Measurements from ENCODE around the gene ARHGAP36.
A peak's percentile ranks its signal among the peaks of the same experiment; 100 is the strongest.

Gene ARHGAP36

DNA sequence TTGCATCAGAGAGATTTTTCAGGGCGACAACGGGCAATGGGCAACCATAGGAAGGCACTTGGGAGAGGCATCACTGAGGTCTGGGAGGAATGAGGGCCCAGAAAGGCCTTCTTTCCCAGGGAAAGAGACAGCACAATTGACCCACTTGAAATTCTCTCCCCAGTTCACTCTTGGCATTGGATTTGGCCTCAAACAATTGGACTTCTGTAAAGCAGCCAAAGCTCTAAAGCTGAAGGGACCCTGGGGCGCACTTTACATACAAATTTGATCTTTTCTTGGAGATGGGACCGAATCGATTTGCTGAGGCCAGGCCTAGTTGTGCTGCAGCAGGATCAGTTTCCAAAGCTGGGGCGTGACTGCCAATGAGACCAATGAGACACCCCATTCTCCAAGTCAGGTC, 3.2 kb downstream of the ARHGAP36 start:
- Mint-ChIP-seq H3K9me3 (no peaks in the 10 kb centered on the region), H3K4me1 (no peaks in the 10 kb centered on the region), H3K27ac (no peak overlapping the region), H3K4me3 (no peak overlapping the region), H3K27me3 (peaks cover 37% of the 10 kb centered on the region)
- ATAC-seq, result no peak
- no peak for DNase-seq

DNA sequence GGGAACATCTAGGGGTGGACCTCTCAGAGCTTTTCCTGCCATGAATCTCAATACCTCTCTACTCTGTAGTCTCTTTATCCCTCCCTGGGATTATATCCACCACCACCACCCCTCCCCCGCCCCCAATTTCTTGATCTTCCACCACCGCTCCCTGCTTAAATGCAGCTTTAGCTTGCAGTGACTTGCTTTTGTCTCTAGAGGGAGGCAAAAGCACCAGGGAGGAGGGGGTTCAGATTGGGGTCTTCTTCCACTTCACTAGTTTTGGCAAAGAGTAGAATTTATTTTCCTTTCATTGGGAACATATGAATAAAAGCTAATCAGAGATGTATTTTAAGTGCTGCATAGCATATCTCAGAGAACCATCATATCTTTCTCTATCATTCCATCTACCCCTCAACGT, 5.5 kb downstream of the ARHGAP36 start:
- ATAC-seq (no peak), DNase-seq (no peak)
- Mint-ChIP-seq H3K27ac (no peak overlapping the region), H3K9me3 (no peaks in the 10 kb centered on the region), H3K4me3 (no peak overlapping the region), H3K27me3 (peaks cover 30% of the 10 kb centered on the region), H3K4me1 (no peaks in the 10 kb centered on the region)

DNA sequence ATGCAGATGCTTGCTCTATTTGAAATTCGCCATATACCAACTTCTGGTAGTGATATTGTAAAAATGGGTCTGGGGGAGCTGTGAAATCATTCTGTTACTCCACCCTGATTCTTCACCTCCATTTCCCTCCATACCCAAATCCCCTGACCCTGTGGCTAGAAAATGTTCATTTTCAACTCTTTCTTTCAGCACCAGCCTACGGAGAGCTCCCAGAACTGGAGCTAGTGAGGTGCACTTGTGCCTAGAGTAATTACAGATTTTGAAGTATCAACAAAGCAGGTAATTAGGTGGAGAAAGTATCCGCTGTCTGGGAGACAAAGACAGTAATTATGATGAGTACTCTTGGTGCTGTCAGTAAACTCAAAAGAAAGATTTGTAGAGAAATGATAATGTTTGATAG, 8.1 kb downstream of the ARHGAP36 start:
- Mint-ChIP-seq H3K27me3 (peaks cover 25% of the 10 kb centered on the region), H3K4me3 (no peak overlapping the region), H3K9me3 (no peaks in the 10 kb centered on the region), H3K4me1 (no peaks in the 10 kb centered on the region), H3K27ac (no peak overlapping the region)
- ATAC-seq (no peak), DNase-seq (no peak)

DNA sequence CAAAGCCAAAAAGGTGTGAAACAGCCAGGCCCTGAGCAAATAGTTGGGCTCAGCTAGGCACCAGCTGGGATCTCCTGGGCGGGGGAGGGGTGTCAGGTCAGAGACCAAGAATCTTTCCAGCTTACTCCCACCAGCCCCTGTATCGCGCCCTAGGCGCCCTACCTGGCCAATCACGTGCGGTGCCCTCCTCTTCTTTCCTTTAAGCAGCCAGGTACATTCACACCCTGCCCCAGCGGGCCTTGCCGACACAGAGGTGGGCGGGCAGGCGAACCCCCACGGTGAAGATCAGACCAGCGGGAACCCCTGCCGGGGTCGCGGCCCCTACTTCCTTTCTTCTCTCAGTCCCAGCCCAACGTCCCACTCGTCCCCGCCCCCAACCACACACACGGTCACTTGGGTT, 9.1 kb downstream of the ARHGAP36 start:
- no peak overlapping the region for H3K4me3 Mint-ChIP-seq
- ATAC-seq (no peak), DNase-seq (no peak)
- H3K9me3 Mint-ChIP-seq, result no peaks in the 10 kb centered on the region
- no peaks in the 10 kb centered on the region for H3K4me1 Mint-ChIP-seq
- no peak overlapping the region for H3K27ac Mint-ChIP-seq
- peaks cover 34% of the 10 kb centered on the region for H3K27me3 Mint-ChIP-seq

DNA sequence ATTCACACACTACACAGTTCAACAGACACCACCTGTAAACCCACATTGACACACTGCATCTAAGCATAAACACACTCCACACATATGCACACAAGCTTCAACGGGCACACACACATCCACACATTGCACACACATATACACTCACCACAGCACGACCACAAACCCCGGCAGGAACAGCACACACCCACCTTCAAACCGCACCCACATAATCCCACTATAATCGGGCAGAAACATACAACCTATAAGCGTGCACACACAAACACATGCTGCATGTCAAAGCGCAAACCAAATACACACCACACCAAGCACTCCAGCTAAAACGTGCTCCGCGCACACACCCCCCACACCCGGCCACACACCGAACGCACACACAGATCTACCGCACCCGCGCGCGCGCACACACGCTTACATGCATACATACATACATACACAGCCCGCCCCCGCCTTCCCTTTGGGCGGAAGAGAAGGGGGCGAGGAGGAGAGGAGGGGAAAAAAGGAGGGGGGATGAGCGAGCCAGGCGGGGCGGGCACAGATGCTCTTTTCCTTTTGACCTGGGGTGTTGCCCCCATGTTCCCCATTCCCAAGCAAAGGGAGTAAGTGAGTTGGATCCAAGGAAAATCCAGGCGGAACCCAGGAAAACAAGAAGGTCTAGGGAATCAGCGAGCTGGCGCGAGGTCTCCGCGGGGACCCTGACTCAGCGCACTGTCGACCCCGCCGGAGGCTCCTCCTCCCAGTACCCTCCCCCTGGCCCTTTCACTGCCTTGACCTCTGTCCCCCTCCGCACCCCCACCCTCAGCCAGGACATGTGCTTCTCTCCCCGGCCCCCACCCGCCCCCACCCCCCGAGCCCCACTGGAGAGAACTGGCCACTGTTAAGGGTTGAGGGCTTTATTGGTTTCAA, 9.9 kb downstream of the ARHGAP36 start:
- no peaks in the 10 kb centered on the region for H3K9me3 Mint-ChIP-seq
- no peak overlapping the region for H3K27ac Mint-ChIP-seq
- H3K4me3 Mint-ChIP-seq, result no peak overlapping the region
- DNase-seq (no peak), ATAC-seq (peak; percentile 50)
- H3K27me3 Mint-ChIP-seq, result peaks cover 43% of the 10 kb centered on the region
- H3K4me1 Mint-ChIP-seq, result no peaks in the 10 kb centered on the region

DNA sequence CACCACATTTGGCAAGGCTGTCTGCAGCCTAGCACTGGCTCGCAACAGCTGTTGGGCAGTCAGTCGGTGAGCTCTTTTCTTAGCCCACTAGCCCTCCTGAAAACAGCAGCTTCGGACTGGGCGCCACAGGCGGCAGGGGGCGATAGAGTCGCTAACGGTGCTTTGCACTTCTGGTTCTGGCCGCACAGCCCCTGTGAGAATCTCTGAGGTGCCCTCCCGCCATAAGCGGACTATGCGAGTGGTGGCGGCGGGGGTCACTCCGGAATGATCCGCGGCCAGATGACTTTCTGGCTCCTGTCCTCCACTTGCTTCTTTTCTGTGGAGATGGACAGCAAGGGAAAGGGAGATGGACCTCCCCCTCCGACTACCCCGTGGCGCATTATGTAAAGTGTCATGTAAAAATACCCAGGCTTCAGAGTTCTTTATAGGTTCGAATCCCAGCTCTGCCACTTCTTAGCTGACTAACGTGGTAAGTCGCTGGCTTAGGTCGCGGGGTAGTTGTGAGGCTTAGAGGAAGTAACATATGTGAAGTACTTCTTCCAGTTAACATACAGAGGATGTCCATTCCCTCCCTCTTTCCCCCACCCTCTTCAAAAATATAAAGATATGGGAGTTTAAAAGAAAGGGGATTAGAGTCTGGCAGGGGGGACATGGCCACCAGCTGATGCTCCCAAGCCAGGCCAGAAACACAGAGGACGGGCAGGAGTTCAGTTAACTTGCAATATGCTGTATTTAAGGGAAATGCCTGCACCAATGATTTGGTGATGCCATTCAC, 11.0 kb downstream of the ARHGAP36 start:
- DNase-seq, result peak; percentile 20 to 22
- H3K27ac Mint-ChIP-seq, result no peak overlapping the region
- H3K4me1 Mint-ChIP-seq, result no peaks in the 10 kb centered on the region
- no peaks in the 10 kb centered on the region for H3K9me3 Mint-ChIP-seq
- peak; percentile 66 for ATAC-seq
- H3K27me3 Mint-ChIP-seq, result peaks cover 44% of the 10 kb centered on the region
- no peak overlapping the region for H3K4me3 Mint-ChIP-seq

DNA sequence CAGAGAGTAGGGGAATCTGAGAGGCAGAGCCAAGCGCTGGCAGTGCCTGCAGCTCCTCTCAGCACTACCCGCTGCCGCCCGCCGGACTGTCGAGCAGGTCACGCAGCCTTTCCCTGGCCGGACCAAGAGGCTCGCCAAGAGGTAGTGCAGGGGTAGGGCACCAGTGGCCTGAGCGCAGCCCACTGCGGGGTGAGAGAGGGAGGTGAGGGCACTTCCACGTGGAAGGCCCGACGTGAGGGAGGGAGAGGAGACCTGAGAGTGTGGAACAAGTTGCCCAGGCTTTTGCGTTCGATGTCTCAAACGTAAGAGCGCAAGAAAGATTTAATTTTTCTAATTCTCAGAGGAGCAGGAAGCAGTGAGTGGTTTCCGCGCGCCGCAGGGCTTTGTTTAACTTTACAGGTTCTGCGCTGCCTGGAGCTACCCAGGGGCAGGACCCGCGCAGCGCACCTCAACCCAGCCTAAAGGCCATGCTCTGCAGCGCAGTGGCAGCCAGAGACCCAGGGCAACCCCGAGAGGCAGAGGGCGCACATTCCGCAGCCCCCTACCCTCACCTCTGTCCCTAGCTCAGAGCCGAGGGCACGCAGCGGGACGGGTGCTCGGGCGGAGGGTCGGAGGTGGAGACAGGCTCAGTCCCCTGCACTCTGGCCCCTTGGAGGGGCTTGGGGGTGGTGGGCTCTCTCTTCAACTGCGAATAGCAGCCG, 14.9 kb downstream of the ARHGAP36 start:
- H3K4me1 Mint-ChIP-seq, result no peaks in the 10 kb centered on the region
- H3K27ac Mint-ChIP-seq, result no peak overlapping the region
- H3K4me3 Mint-ChIP-seq, result no peak overlapping the region
- no peak for ATAC-seq
- H3K27me3 Mint-ChIP-seq, result peaks cover 49% of the 10 kb centered on the region
- H3K9me3 Mint-ChIP-seq, result no peaks in the 10 kb centered on the region
- no peak for DNase-seq

DNA sequence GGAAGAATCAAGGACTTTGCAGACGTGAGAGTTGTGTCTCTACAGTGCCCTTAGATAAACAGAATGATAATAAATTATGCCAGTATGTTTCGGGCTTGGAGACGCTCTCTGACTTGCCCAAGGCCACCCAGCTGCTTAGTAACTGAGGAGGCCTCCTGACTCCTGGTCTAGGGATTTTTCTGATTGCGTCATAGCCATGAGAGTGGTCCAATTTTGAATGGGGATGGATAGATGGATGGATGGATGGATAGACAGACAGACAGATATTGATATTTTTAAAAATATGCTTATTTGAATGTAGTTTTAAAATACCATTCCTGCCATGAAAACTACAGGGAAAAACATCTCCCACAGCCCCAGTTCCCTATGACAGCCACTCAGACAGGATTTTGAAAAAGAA, 15.5 kb downstream of the ARHGAP36 start:
- no peaks in the 10 kb centered on the region for H3K9me3 Mint-ChIP-seq
- ATAC-seq (no peak), DNase-seq (no peak)
- H3K27ac Mint-ChIP-seq, result no peak overlapping the region
- peaks cover 50% of the 10 kb centered on the region for H3K27me3 Mint-ChIP-seq
- no peak overlapping the region for H3K4me3 Mint-ChIP-seq
- no peaks in the 10 kb centered on the region for H3K4me1 Mint-ChIP-seq

DNA sequence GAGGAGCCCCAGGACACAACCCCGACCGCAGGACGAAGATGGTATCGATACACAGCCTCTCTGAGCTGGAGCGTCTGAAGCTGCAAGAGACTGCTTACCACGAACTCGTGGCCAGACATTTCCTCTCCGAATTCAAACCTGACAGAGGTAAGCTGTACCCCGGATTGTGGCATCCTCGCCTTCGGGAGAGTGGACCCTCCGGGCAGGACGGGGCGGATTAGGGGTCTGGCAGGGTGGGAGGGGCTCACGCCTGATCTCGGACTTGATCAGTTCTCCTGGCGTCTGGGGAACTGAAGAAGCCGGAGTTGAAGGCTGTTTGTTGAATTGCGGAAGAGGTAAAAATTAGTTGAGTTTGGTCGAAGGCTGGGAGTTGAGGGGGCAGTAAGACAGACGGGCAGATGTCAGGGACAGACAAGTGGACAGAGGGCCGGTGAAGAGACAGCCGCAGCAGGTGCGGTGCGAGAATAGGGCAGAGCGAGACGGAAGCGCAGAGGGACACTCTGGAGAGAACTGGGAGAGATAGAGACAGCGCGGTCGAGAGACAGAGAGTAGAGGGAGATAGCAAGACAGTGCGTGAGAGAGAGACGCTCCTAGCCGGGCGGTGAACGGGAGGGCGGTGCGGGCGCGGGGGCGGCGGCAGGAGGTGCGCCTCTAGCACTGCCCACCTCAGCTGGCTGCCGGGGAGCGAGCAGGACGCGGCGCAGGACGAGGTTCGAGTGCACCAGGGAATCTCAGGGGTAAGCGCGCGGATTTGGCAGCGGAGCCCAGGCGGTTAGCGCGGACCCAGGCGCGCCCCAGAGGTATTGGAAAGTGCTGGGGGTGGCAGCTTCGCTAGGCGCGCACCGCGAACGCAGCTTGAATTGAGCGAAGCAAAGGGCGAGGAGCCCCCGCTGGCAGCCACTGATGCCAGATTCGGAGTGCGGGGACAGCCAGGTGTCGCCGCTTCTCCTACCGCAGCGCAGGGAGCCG, 23.9 kb downstream of the ARHGAP36 start:
- Mint-ChIP-seq H3K4me1 (no peaks in the 10 kb centered on the region), H3K4me3 (no peak overlapping the region), H3K27ac (no peak overlapping the region), H3K27me3 (peaks cover 73% of the 10 kb centered on the region), H3K9me3 (no peaks in the 10 kb centered on the region)
- DNase-seq (no peak), ATAC-seq (no peak)

DNA sequence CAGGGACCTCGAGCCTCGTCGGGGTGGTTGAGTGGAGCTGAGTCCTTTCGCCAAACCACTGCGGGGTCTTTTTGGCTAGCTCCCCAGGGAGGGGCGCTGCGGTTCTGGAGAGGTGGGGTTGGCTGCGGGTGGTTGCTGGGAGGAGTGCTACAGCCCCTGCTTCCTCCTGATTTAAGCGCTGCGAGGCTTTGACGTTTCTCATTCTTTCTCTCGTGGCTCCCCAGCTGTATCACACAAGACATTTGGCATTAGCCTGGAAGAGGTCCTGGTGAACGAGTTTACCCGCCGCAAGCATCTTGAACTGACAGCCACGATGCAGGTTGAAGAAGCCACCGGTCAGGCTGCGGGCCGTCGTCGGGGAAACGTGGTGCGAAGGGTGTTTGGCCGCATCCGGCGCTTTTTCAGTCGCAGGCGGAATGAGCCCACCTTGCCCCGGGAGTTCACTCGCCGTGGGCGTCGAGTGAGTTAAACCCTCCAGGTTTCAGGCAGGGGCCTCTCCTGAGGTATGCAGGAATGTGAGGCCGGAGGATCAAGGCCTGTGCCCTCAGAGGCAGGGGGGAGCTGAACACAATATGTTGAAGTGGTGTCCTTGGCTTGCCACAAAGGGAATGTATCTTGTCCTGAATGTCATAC, 25.5 kb downstream of the ARHGAP36 start:
- no peak for ATAC-seq
- Mint-ChIP-seq H3K27me3 (peaks cover 72% of the 10 kb centered on the region), H3K9me3 (no peaks in the 10 kb centered on the region), H3K4me3 (no peak overlapping the region), H3K4me1 (no peaks in the 10 kb centered on the region), H3K27ac (no peak overlapping the region)
- DNase-seq, result no peak

DNA sequence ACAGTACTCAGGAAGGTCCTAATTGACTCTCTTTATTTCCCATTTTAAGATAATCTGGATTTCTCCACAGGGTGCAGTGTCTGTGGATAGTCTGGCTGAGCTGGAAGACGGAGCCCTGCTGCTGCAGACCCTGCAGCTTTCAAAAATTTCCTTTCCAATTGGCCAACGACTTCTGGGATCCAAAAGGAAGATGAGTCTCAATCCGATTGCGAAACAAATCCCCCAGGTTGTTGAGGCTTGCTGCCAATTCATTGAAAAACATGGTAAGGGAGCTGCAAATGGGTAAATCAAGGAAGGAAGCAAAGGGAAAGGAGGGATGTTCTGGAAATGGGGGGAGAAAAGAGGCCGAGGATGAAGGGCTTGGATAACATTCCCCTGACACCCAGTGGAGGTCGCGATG, 26.0 kb downstream of the ARHGAP36 start:
- Mint-ChIP-seq H3K27ac (peak overlapping the region in 1 of 2 donors; percentile 77), H3K4me1 (no peaks in the 10 kb centered on the region), H3K9me3 (no peaks in the 10 kb centered on the region), H3K27me3 (peaks cover 66% of the 10 kb centered on the region), H3K4me3 (no peak overlapping the region)
- no peak for DNase-seq
- ATAC-seq, result no peak

DNA sequence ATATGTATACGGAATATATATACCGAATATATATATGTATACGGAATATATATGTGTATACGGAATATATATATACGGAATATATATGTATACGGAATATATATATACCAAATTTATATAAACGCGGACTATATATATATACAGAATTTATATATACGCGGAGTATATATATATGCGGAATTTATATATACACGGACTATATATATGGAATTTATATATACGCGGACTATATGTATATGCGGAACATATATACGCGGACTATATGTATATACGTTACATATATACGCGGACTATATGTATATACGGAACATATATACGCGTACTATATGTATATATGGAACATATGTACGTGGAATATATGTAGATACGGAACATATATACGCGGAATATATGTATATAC, 78.6 kb downstream of the ARHGAP36 start:
- ATAC-seq (no peak), DNase-seq (no peak)
- H3K4me3 Mint-ChIP-seq, result no peak overlapping the region
- H3K4me1 Mint-ChIP-seq, result no peaks in the 10 kb centered on the region
- no peaks in the 10 kb centered on the region for H3K9me3 Mint-ChIP-seq
- H3K27me3 Mint-ChIP-seq, result no peaks in the 10 kb centered on the region
- H3K27ac Mint-ChIP-seq, result no peak overlapping the region

DNA sequence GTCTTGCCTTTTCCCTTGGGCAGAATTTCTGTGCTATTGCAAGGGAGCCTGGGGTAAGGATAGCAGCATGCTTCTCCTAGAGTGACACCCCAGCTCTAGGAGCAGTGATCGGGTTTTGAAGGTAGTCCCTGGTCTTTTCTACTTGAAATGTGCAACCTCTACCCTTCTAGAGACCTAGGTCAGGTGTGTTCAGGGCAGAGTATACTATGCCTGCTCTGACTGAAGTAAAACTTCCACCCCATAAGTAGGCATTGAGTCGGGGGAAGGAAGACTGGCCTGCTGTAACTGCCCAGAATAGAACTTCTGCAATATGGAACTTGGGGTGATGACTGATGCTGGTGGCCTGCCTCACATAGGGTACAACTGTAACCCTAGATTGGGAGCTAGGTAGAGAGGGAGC, 80.9 kb downstream of the ARHGAP36 start:
- no peaks in the 10 kb centered on the region for H3K9me3 Mint-ChIP-seq
- no peaks in the 10 kb centered on the region for H3K4me1 Mint-ChIP-seq
- no peak overlapping the region for H3K4me3 Mint-ChIP-seq
- ATAC-seq (no peak), DNase-seq (no peak)
- no peaks in the 10 kb centered on the region for H3K27me3 Mint-ChIP-seq
- H3K27ac Mint-ChIP-seq, result no peak overlapping the region

Measured in stimulated activated naive CD8-positive, alpha-beta T cell treated with anti-CD3 and anti-CD28 coated beads, Interleukin-15, amount 100 ng/mL, for 72 hours (primary cell).